Measurements from ENCODE around the gene FZD10. TPM values are rescaled to one million over a fixed set of nuclear protein-coding genes. Genes with fewer than 3 reads are reported as not detected.

FZD10 gene
- total RNA-seq, 2 experiments from 2014 or later: not detected

DNA sequence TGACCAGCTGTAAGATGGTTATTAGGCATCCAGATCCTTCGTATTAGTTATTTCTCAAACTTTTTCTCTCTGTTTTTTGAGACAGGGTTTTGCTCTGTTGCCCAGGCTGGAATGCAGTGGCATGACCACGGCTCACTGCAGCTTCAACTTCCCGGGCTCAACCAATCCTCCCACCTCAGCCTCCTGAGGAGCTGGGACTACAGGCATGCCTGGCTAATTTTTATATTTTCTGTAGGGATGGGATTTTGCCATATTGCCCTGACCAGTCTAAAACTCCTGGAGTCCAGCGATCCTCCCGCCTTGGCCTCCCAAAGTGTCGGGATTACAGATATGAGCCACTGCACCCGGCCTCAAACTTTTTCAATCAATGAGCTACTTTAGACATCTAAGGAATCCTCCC, 33.1 kb downstream of the FZD10 start:
- intact Hi-C loops (cut with DNase I, micrococcal nuclease): no loop called here
- Mint-ChIP-seq H3K9me3 (peaks cover 1% of the 10 kb centered on the region), H3K27me3 (peaks cover 14% of the 10 kb centered on the region), H3K4me3 (no peak overlapping the region), H3K27ac (no peak overlapping the region), H3K36me3 (ENCODE audit: low read depth) (no peaks in the 10 kb centered on the region), H3K4me1 (ENCODE audit: low read depth) (no peaks in the 10 kb centered on the region)
- TF ChIP-seq, protein P1, sequence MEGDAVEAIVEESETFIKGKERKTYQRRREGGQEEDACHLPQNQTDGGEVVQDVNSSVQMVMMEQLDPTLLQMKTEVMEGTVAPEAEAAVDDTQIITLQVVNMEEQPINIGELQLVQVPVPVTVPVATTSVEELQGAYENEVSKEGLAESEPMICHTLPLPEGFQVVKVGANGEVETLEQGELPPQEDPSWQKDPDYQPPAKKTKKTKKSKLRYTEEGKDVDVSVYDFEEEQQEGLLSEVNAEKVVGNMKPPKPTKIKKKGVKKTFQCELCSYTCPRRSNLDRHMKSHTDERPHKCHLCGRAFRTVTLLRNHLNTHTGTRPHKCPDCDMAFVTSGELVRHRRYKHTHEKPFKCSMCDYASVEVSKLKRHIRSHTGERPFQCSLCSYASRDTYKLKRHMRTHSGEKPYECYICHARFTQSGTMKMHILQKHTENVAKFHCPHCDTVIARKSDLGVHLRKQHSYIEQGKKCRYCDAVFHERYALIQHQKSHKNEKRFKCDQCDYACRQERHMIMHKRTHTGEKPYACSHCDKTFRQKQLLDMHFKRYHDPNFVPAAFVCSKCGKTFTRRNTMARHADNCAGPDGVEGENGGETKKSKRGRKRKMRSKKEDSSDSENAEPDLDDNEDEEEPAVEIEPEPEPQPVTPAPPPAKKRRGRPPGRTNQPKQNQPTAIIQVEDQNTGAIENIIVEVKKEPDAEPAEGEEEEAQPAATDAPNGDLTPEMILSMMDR (IDR thresholded peaks at IDR 0.05): no peak
- Histone ChIP-seq H3K27ac (ENCODE audit: low read depth in 1 of 2, low read length in 2 of 2) (no peak overlapping the region), H3K4me3 (ENCODE audit: low read length) (no peak overlapping the region), H3K4me1 (ENCODE audit: insufficient read depth, low read length) (no peaks in the 10 kb centered on the region), H3K9me3 (ENCODE audit: control insufficient read depth in 1 of 2, insufficient read depth in 1 of 2, low read length in 2 of 2) (peaks cover 0 to 23% of the 10 kb centered on the region in 2 experiments), H3K36me3 (ENCODE audit: insufficient read depth, low read length) (no peaks in the 10 kb centered on the region), H3K27me3 (ENCODE audit: control insufficient read depth in 1 of 2, insufficient read depth in 2 of 2, low read length in 2 of 2) (no peaks in the 10 kb centered on the region)
- DNase-seq (no peak), ATAC-seq (ENCODE audit: poor library complexity) (no peak)
- ChIA-PET CTCF (no interaction called here), POLR2A (no interaction called here)

- Histone ChIP-seq H3K4me1 (ENCODE audit: insufficient read depth, low read length) (no peaks in the 10 kb centered on the region), H3K9me3 (ENCODE audit: control insufficient read depth in 1 of 2, insufficient read depth in 1 of 2, low read length in 2 of 2) (peaks cover 0 to 25% of the 10 kb centered on the region in 2 experiments), H3K36me3 (ENCODE audit: insufficient read depth, low read length) (no peaks in the 10 kb centered on the region), H3K4me3 (ENCODE audit: low read length) (no peak overlapping the region), H3K27me3 (ENCODE audit: control insufficient read depth in 1 of 2, insufficient read depth in 2 of 2, low read length in 2 of 2) (no peaks in the 10 kb centered on the region), H3K27ac (ENCODE audit: low read depth in 1 of 2, low read length in 2 of 2) (no peak overlapping the region)
- no peaks in the 10 kb centered on the region for H3K36me3 Mint-ChIP-seq (ENCODE audit: low read depth)
- H3K9me3 Mint-ChIP-seq: peaks cover 3% of the 10 kb centered on the region
- ChIA-PET CTCF (no interaction called here), POLR2A (no interaction called here)
- H3K4me3 Mint-ChIP-seq: no peak overlapping the region
- no peaks in the 10 kb centered on the region for H3K4me1 Mint-ChIP-seq (ENCODE audit: low read depth)
- TF ChIP-seq, protein P1 (IDR thresholded peaks at IDR 0.05): no peak
- no peak for ATAC-seq (ENCODE audit: poor library complexity)
- no peak overlapping the region for H3K27ac Mint-ChIP-seq
- no peak for DNase-seq
- intact Hi-C loops (cut with DNase I, micrococcal nuclease): no loop called here
- H3K27me3 Mint-ChIP-seq: peaks cover 16% of the 10 kb centered on the region
Observed at GRCh38 chr12:130195776-130196175, 33.5 kb downstream of the FZD10 start.

- Histone ChIP-seq H3K36me3 (ENCODE audit: insufficient read depth, low read length) (no peaks in the 10 kb centered on the region), H3K4me1 (ENCODE audit: insufficient read depth, low read length) (no peaks in the 10 kb centered on the region), H3K4me3 (ENCODE audit: low read length) (no peak overlapping the region), H3K27me3 (ENCODE audit: control insufficient read depth in 1 of 2, insufficient read depth in 2 of 2, low read length in 2 of 2) (no peaks in the 10 kb centered on the region), H3K9me3 (ENCODE audit: control insufficient read depth in 1 of 2, insufficient read depth in 1 of 2, low read length in 2 of 2) (peaks cover 0 to 31% of the 10 kb centered on the region in 2 experiments), H3K27ac (ENCODE audit: low read depth in 1 of 2, low read length in 2 of 2) (no peak overlapping the region)
- Mint-ChIP-seq H3K27ac (no peak overlapping the region), H3K4me1 (ENCODE audit: low read depth) (no peaks in the 10 kb centered on the region), H3K27me3 (peaks cover 16% of the 10 kb centered on the region), H3K9me3 (peaks cover 3% of the 10 kb centered on the region), H3K4me3 (no peak overlapping the region), H3K36me3 (ENCODE audit: low read depth) (no peaks in the 10 kb centered on the region)
- TF ChIP-seq, protein P1 (IDR thresholded peaks at IDR 0.05): no peak
- intact Hi-C loops (cut with DNase I, micrococcal nuclease): no loop called here
- ATAC-seq (ENCODE audit: poor library complexity): no peak
- no peak for DNase-seq
- ChIA-PET POLR2A (no interaction called here), CTCF (no interaction called here)
Observed at GRCh38 chr12:130196827-130197226, 34.6 kb downstream of the FZD10 start.

All from CD4-positive, alpha-beta T cell (primary cell).